ENCODE data around the gene TSHR.
"Not testable (repeated sequence)": the region's sequence is repeated elsewhere in the genome, so short reads cannot be mapped to it uniquely, and the experiment has no call there.

GRCh38 chr14:81019113-81019512 is 63.7 kb downstream of the TSHR start:
- TF ChIP-seq, protein P1, sequence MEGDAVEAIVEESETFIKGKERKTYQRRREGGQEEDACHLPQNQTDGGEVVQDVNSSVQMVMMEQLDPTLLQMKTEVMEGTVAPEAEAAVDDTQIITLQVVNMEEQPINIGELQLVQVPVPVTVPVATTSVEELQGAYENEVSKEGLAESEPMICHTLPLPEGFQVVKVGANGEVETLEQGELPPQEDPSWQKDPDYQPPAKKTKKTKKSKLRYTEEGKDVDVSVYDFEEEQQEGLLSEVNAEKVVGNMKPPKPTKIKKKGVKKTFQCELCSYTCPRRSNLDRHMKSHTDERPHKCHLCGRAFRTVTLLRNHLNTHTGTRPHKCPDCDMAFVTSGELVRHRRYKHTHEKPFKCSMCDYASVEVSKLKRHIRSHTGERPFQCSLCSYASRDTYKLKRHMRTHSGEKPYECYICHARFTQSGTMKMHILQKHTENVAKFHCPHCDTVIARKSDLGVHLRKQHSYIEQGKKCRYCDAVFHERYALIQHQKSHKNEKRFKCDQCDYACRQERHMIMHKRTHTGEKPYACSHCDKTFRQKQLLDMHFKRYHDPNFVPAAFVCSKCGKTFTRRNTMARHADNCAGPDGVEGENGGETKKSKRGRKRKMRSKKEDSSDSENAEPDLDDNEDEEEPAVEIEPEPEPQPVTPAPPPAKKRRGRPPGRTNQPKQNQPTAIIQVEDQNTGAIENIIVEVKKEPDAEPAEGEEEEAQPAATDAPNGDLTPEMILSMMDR (IDR thresholded peaks at IDR 0.05), result not testable (repeated sequence)
- TF ChIP-seq POLR2AphosphoS5, POLR2A (IDR thresholded peaks at IDR 0.05): not testable (repeated sequence)
